KMS-11 (cell line): Measurements from ENCODE around the gene MX1.

Experiments used
- H2AFZ ChIP-seq: fragments of 200-600 bp; sonication (generic); 2 replicates; pipeline ENCODE4 v1.6.1; 2016; ENCODE audit warnings: antibody characterized with exemption, mixed run types, low read depth
- H3K27ac ChIP-seq: fragments of 200-600 bp; sonication (generic); 2 replicates; pipeline ENCODE4 v1.6.1; 2016; ENCODE audit warnings: mild to moderate bottlenecking, mixed run types
- H3K27me3 ChIP-seq: fragments of 200-600 bp; sonication (generic); 2 replicates; pipeline ENCODE4 v1.6.1; 2017; ENCODE audit warnings: mild to moderate bottlenecking, low read depth, mixed run types, moderate library complexity; ENCODE audit not compliant: insufficient read depth
- H3K36me3 ChIP-seq: fragments of 200-600 bp; sonication (generic); 2 replicates; pipeline ENCODE4 v1.6.1; 2017; ENCODE audit warnings: mild to moderate bottlenecking, mixed run types; ENCODE audit not compliant: insufficient read depth
- H3K4me1 ChIP-seq: fragments of 200-600 bp; sonication (generic); 2 replicates; pipeline ENCODE4 v1.6.1; 2016; ENCODE audit warnings: mild to moderate bottlenecking, low read depth, mixed run types; ENCODE audit not compliant: poor library complexity, severe bottlenecking
- H3K4me2 ChIP-seq: fragments of 200-600 bp; sonication (generic); 2 replicates; pipeline ENCODE4 v1.7.0; 2016; ENCODE audit warnings: mild to moderate bottlenecking, mixed run types
- H3K4me3 ChIP-seq: fragments of 200-600 bp; sonication (generic); IDR thresholded peaks from 2 replicates; pipeline ENCODE4 v1.6.1; 2017; ENCODE audit warnings: low read depth, low read length, mixed read lengths; ENCODE audit not compliant: insufficient read depth
- H3K79me2 ChIP-seq: fragments of 200-600 bp; sonication (generic); 2 replicates; pipeline ENCODE4 v1.6.1; 2016; ENCODE audit warnings: low read depth, mixed run types; ENCODE audit not compliant: insufficient read depth
- H3K9ac ChIP-seq: fragments of 200-600 bp; sonication (generic); 2 replicates; pipeline ENCODE4 v1.6.1; 2016; ENCODE audit warnings: mild to moderate bottlenecking, mixed run types
- H4K20me1 ChIP-seq: fragments of 200-600 bp; sonication (generic); 2 replicates; pipeline ENCODE4 v1.6.1; 2016; ENCODE audit warnings: mild to moderate bottlenecking, mixed run types; ENCODE audit not compliant: insufficient read depth
- CTCF ChIP-seq: fragments of 200-600 bp; sonication (generic); conservative IDR thresholded peaks from 2 replicates; pipeline ENCODE4 v1.6.1; 2017; ENCODE audit warnings: low read depth, mild to moderate bottlenecking, antibody characterized with exemption, low read length, moderate library complexity, mixed read lengths

MX1 gene

GRCh38 chr21:41483415-41483814, 57.4 kb downstream of the MX1 start:
- peaks cover 2% of the 10 kb centered on the region for H3K4me1 ChIP-seq
- no peaks in the 10 kb centered on the region for H3K36me3 ChIP-seq
- TF ChIP-seq CTCF = no peak
- no peaks in the 10 kb centered on the region for H4K20me1 ChIP-seq
- H3K79me2 ChIP-seq = no peaks in the 10 kb centered on the region
- H3K27ac ChIP-seq = no peak overlapping the region
- no peak overlapping the region for H3K4me3 ChIP-seq
- no peaks in the 10 kb centered on the region for H3K27me3 ChIP-seq
- H2AFZ ChIP-seq = no peak overlapping the region
- no peak overlapping the region for H3K9ac ChIP-seq
- no peak overlapping the region for H3K4me2 ChIP-seq

- H3K79me2 ChIP-seq = no peaks in the 10 kb centered on the region
- H3K4me3 ChIP-seq = no peak overlapping the region
- no peaks in the 10 kb centered on the region for H4K20me1 ChIP-seq
- H3K4me1 ChIP-seq = no peaks in the 10 kb centered on the region
- H3K27ac ChIP-seq = no peak overlapping the region
- no peaks in the 10 kb centered on the region for H3K36me3 ChIP-seq
- no peaks in the 10 kb centered on the region for H3K27me3 ChIP-seq
- no peak overlapping the region for H3K9ac ChIP-seq
- no peak overlapping the region for H2AFZ ChIP-seq
- no peak for TF ChIP-seq CTCF
- no peak overlapping the region for H3K4me2 ChIP-seq
Observed at GRCh38 chr21:41483973-41484372, 57.9 kb downstream of the MX1 start.

- no peak overlapping the region for H3K4me3 ChIP-seq
- H3K27me3 ChIP-seq = no peaks in the 10 kb centered on the region
- TF ChIP-seq CTCF = no peak
- no peaks in the 10 kb centered on the region for H3K79me2 ChIP-seq
- no peaks in the 10 kb centered on the region for H3K4me1 ChIP-seq
- no peaks in the 10 kb centered on the region for H4K20me1 ChIP-seq
- no peaks in the 10 kb centered on the region for H3K36me3 ChIP-seq
- H3K9ac ChIP-seq = no peak overlapping the region
- no peak overlapping the region for H3K4me2 ChIP-seq
- no peak overlapping the region for H2AFZ ChIP-seq
- no peak overlapping the region for H3K27ac ChIP-seq
Observed at GRCh38 chr21:41487082-41487481, 61.0 kb downstream of the MX1 start.

GRCh38 chr21:41488080-41488479, 62.0 kb downstream of the MX1 start:
- Histone ChIP-seq H2AFZ (no peak overlapping the region), H3K27me3 (no peaks in the 10 kb centered on the region), H3K36me3 (no peaks in the 10 kb centered on the region), H4K20me1 (no peaks in the 10 kb centered on the region), H3K4me1 (no peaks in the 10 kb centered on the region), H3K27ac (no peak overlapping the region), H3K4me3 (no peak overlapping the region), H3K4me2 (no peak overlapping the region), H3K79me2 (no peaks in the 10 kb centered on the region), H3K9ac (no peak overlapping the region)
- no peak for TF ChIP-seq CTCF

GRCh38 chr21:41489329-41489728, 63.3 kb downstream of the MX1 start:
- no peaks in the 10 kb centered on the region for H3K36me3 ChIP-seq
- H3K4me2 ChIP-seq = no peak overlapping the region
- no peak overlapping the region for H3K27ac ChIP-seq
- H3K27me3 ChIP-seq = no peaks in the 10 kb centered on the region
- H3K79me2 ChIP-seq = no peaks in the 10 kb centered on the region
- H3K9ac ChIP-seq = no peak overlapping the region
- no peaks in the 10 kb centered on the region for H3K4me1 ChIP-seq
- no peak overlapping the region for H3K4me3 ChIP-seq
- TF ChIP-seq CTCF = no peak
- no peaks in the 10 kb centered on the region for H4K20me1 ChIP-seq
- H2AFZ ChIP-seq = no peak overlapping the region
